BLaER1 (cell line): ENCODE results near the gene KANSL2.

Experiments used
- H3K27ac ChIP-seq: shearing (Covaris generic); formaldehyde crosslinking; 2 replicates; pipeline ENCODE4 v1.8.1; 2022
- H3K27me3 ChIP-seq: shearing (Covaris generic); formaldehyde crosslinking; 2 replicates; pipeline ENCODE4 v1.8.1; 2022
- H3K36me3 ChIP-seq: shearing (Covaris generic); formaldehyde crosslinking; 2 replicates; pipeline ENCODE4 v1.8.1; 2022
- H3K4me1 ChIP-seq: shearing (Covaris generic); formaldehyde crosslinking; 2 replicates; pipeline ENCODE4 v1.8.1; 2022
- H3K4me2 ChIP-seq: shearing (Covaris generic); formaldehyde crosslinking; 2 replicates; pipeline ENCODE4 v1.8.1; 2022
- H3K4me3 ChIP-seq: shearing (Covaris generic); formaldehyde crosslinking; 2 replicates; pipeline ENCODE4 v1.8.1; 2022
- H3K9ac ChIP-seq: shearing (Covaris generic); formaldehyde crosslinking; 2 replicates; pipeline ENCODE4 v1.8.1; 2022
- H3K9me3 ChIP-seq: shearing (Covaris generic); formaldehyde crosslinking; 2 replicates; pipeline ENCODE4 v1.8.1; 2022
- H4K20me1 ChIP-seq: shearing (Covaris generic); formaldehyde crosslinking; 2 replicates; pipeline ENCODE4 v1.8.1; 2022
- Cebpa-rat ChIP-seq: shearing (Covaris generic); IDR thresholded peaks from 2 replicates; pipeline ENCODE4 v1.8.1; 2022

Gene KANSL2

GRCh38 chr12:48618541-48618940 is 63.5 kb downstream of the KANSL2 start:
- no peak for TF ChIP-seq Cebpa-rat
- no peak overlapping the region for H3K4me2 ChIP-seq
- H3K27me3 ChIP-seq, result no peaks in the 10 kb centered on the region
- H3K4me3 ChIP-seq, result no peak overlapping the region
- H3K4me1 ChIP-seq, result peaks cover 4% of the 10 kb centered on the region; the same call in 1 of the 2 replicates
- H3K27ac ChIP-seq, result no peak overlapping the region
- no peaks in the 10 kb centered on the region for H3K36me3 ChIP-seq
- peaks cover 24% of the 10 kb centered on the region for H3K9me3 ChIP-seq
- no peak overlapping the region for H3K9ac ChIP-seq
- no peaks in the 10 kb centered on the region for H4K20me1 ChIP-seq

- Histone ChIP-seq H3K27ac (no peak overlapping the region), H3K4me2 (no peak overlapping the region), H3K4me1 (peaks cover 4% of the 10 kb centered on the region; the same call in 1 of the 2 replicates), H4K20me1 (no peaks in the 10 kb centered on the region), H3K9me3 (peaks cover 39% of the 10 kb centered on the region), H3K36me3 (no peaks in the 10 kb centered on the region), H3K27me3 (no peaks in the 10 kb centered on the region), H3K4me3 (no peak overlapping the region), H3K9ac (no peak overlapping the region)
- no peak for TF ChIP-seq Cebpa-rat
Measured at GRCh38 chr12:48615681-48616080, 66.4 kb downstream of the KANSL2 start.

- H3K4me2 ChIP-seq, result no peak overlapping the region
- peaks cover 4% of the 10 kb centered on the region; the same call in 1 of the 2 replicates for H3K4me1 ChIP-seq
- H4K20me1 ChIP-seq, result no peaks in the 10 kb centered on the region
- H3K9me3 ChIP-seq, result peaks cover 51% of the 10 kb centered on the region
- no peaks in the 10 kb centered on the region for H3K27me3 ChIP-seq
- H3K27ac ChIP-seq, result no peak overlapping the region
- TF ChIP-seq Cebpa-rat, result no peak
- no peaks in the 10 kb centered on the region for H3K36me3 ChIP-seq
- no peak overlapping the region for H3K4me3 ChIP-seq
- H3K9ac ChIP-seq, result no peak overlapping the region
Measured at GRCh38 chr12:48613321-48613720, 68.7 kb downstream of the KANSL2 start.
